K562 (cell line): ENCODE data around the gene PBX1. TPM values are rescaled to one million over a fixed set of nuclear protein-coding genes. Genes with fewer than 3 reads are reported as not detected.

Experiments used
- ATAC-seq: fragments of 200-7000 bp; cut with Tn5 transposase; 3 replicates; pipeline ENCODE4 v1.9.1; 2020; ENCODE audit warnings: moderate library complexity
- BruUV-seq: library from RNA; stranded (reverse); fragments of 400-500 nt; replicated peaks from 2 replicates; lab custom pipeline; 2021; lab: Mats Ljungman, UMichigan
- CTCF ChIA-PET: fragments of 300-600 bp; formaldehyde crosslinking; extraction: SDS; loops from one replicate; lab custom pipeline; 2021; ENCODE audit warnings: low intra/inter-chr PET ratio; lab: Yijun Ruan, JAX
- POLR2A ChIA-PET: fragments of 300-600, 350-650 bp; sonication (Branson Sonifier 250); formaldehyde crosslinking; extraction: SDS; loops from one replicate; lab custom pipeline; 2021; ENCODE audit warnings: antibody characterized with exemption, inconsistent platforms; lab: Yijun Ruan, JAX
- DNase-seq, 4 experiments: peaks; one replicate each; pipeline versions ENCODE4 v3.0.0 to v3.0.0-alpha.2; 2011 to 2018; ENCODE audit warnings: low spot score in 3 of 4, mixed read lengths in 3 of 4; ENCODE audit errors: extremely low read depth in 1 of 4
- FAIRE-seq: peaks from 2 replicates; lab custom pipeline; 2011; peaks lifted over from hg19 to GRCh38; lab: Jason Lieb, UNC
- H2AFZ ChIP-seq: 2 replicates; pipeline ENCODE4 v1.6.0; 2011; ENCODE audit warnings: low read depth, low read length, control low read depth, inconsistent platforms
- H3K27ac ChIP-seq: fragments of 200-600 bp; 3 replicates; pipeline ENCODE4 v1.8.0; 2011; ENCODE audit warnings: low read depth, mild to moderate bottlenecking, control low read depth, inconsistent platforms, low read length, moderate library complexity, mixed read lengths; ENCODE audit errors: extremely low read depth
- H3K27me3 ChIP-seq, 2 experiments: fragments of 300-600 bp in 1 of 2; 2 replicates in 1 of 2; 3 replicates in 1 of 2; pipeline versions ENCODE4 v1.6.0 to v1.8.0; 2011; ENCODE audit warnings: inconsistent platforms in 2 of 2, low read length in 2 of 2, mild to moderate bottlenecking in 1 of 2, mixed read lengths in 1 of 2, moderate library complexity in 1 of 2; ENCODE audit not compliant: control insufficient read depth in 2 of 2, insufficient read depth in 2 of 2
- H3K36me3 ChIP-seq: fragments of 300-600 bp; 3 replicates; pipeline ENCODE4 v1.8.0; 2011; ENCODE audit warnings: mild to moderate bottlenecking, low read length, inconsistent platforms; ENCODE audit not compliant: control insufficient read depth, insufficient read depth
- H3K4me1 ChIP-seq, 2 experiments: fragments of 200-600 bp in 1 of 2; replicated peaks in 1 of 2; 2 replicates in 1 of 2; 3 replicates in 1 of 2; pipeline versions ENCODE4 v1.5.1 to v1.8.0; 2011; ENCODE audit warnings: inconsistent platforms in 2 of 2, low read length in 2 of 2, mild to moderate bottlenecking in 1 of 2, mixed read lengths in 1 of 2, moderate library complexity in 1 of 2; ENCODE audit not compliant: control insufficient read depth in 2 of 2, insufficient read depth in 2 of 2
- H3K4me2 ChIP-seq: 2 replicates; pipeline ENCODE4 v1.6.1; 2011; ENCODE audit warnings: low read length, control low read depth, inconsistent platforms, mixed read lengths; ENCODE audit not compliant: insufficient read depth
- H3K4me3 ChIP-seq: fragments of 200-600 bp; sonication (generic), shearing (Covaris generic); 2 replicates; pipeline ENCODE4 v1.5.1; 2016; ENCODE audit warnings: control low read depth, inconsistent platforms
- H3K79me2 ChIP-seq: fragments of 200-600 bp; 3 replicates; pipeline ENCODE4 v1.8.0; 2011; ENCODE audit warnings: low read length, inconsistent platforms; ENCODE audit not compliant: control insufficient read depth, insufficient read depth
- H3K9ac ChIP-seq, 2 experiments: 2 replicates each; pipeline versions ENCODE4 v1.6.0 to v1.6.1; 2011; ENCODE audit warnings: low read depth in 2 of 2, low read length in 2 of 2, control low read depth in 1 of 2, inconsistent platforms in 1 of 2, mild to moderate bottlenecking in 1 of 2, mixed read lengths in 1 of 2; ENCODE audit not compliant: insufficient read depth in 1 of 2
- H3K9me1 ChIP-seq: one replicate; pipeline ENCODE4 v1.6.0; 2011; ENCODE audit warnings: inconsistent platforms, mild to moderate bottlenecking, low read length, moderate library complexity; ENCODE audit not compliant: control insufficient read depth, insufficient read depth
- H3K9me3 ChIP-seq: replicated peaks from 2 replicates; pipeline ENCODE4 v1.5.1; 2011; ENCODE audit warnings: low read depth, low read length, inconsistent platforms; ENCODE audit not compliant: control insufficient read depth, insufficient read depth
- H4K20me1 ChIP-seq: replicated peaks from 2 replicates; pipeline ENCODE4 v1.6.1; 2011; ENCODE audit warnings: low read length, inconsistent platforms, mixed read lengths; ENCODE audit not compliant: control insufficient read depth, insufficient read depth
- ESRRB ChIP-seq: fragments of 250-450 bp; sonication (Bioruptor Pico); IDR thresholded peaks from 2 replicates; pipeline ENCODE4 v1.5.0; 2020; ENCODE audit warnings: mild to moderate bottlenecking, moderate library complexity, borderline replicate concordance
- MAFF ChIP-seq: IDR thresholded peaks from 2 replicates; pipeline ENCODE4 v1.6.1; 2012; ENCODE audit warnings: low read length, improper control_type of control experiment
- NFXL1 ChIP-seq: fragments of 450-650 bp; formaldehyde crosslinking; IDR thresholded peaks from 2 replicates; pipeline ENCODE4 v1.4.0; 2021; ENCODE audit warnings: mild to moderate bottlenecking
- SMARCA4 ChIP-seq: fragments of 450-650 bp; IDR thresholded peaks from 2 replicates; pipeline ENCODE4 v1.6.1; 2016
- SMARCB1 ChIP-seq: IDR thresholded peaks from 2 replicates; pipeline ENCODE4 v1.6.1; 2011; ENCODE audit warnings: improper control_type of control experiment, low read depth; ENCODE audit not compliant: insufficient read length
- TRIM28 ChIP-seq: fragments of 450-650 bp; IDR thresholded peaks from 2 replicates; pipeline ENCODE4 v1.6.1; 2017
- TSC22D4 ChIP-seq: fragments of 450-650 bp; IDR thresholded peaks from 2 replicates; pipeline ENCODE4 v1.6.1; 2016; ENCODE audit warnings: missing genetic modification characterization, missing biosample characterization, control low read depth
- ZNF347 ChIP-seq: fragments of 450-650 bp; formaldehyde crosslinking; IDR thresholded peaks from 2 replicates; pipeline ENCODE4 v1.4.0; 2020; ENCODE audit warnings: low read depth, mild to moderate bottlenecking, moderate library complexity
- ZNF584 ChIP-seq: fragments of 200-800 bp; sonication (Bioruptor generic); IDR thresholded peaks from 2 replicates; pipeline ENCODE4 v1.6.1; 2016; ENCODE audit warnings: low read depth, mild to moderate bottlenecking, missing genetic modification characterization, missing compliant biosample characterization
- WGBS: fragments of 100-300 bp; shearing (Covaris generic); methylation state at CpG from one replicate; pipeline ENCODE4 v1.1.6; 2016; ENCODE audit warnings: low coverage, mixed read lengths; ENCODE audit not compliant: insufficient coverage; ENCODE audit errors: missing lambda C conversion rate; 5-methylcytosine and 5-hydroxymethylcytosine counted together
- in situ Hi-C: fragments of 300-500 bp; cut with MboI; formaldehyde crosslinking; loops from 4 replicates; pipeline ENCODE4 v1.15.0; 2018; ENCODE audit warnings: inconsistent platforms, mixed read lengths
- intact Hi-C: fragments of 100-400 bp; cut with micrococcal nuclease; formaldehyde crosslinking; loops from 2 replicates; pipeline ENCODE4 v1.14.2; 2022
- polyA plus RNA-seq, 8 experiments: library from polyadenylated mRNA; depleted of rRNA in 4 of 8; stranded (reverse) in 5 of 8; unstranded in 3 of 8; fragments of >200 nt; fragmentation: Nextera tagmentation in 2 of 8; fragmentation: Illumina TruSeq in 1 of 8; extraction: Ambion mirVana in 2 of 8; extraction: Trizol in 1 of 8; gene quantifications; 2 replicates each; pipeline versions ENCODE4 v1.2.1 to v1.2.3, GENCODE V29; 2011 to 2014; ENCODE audit warnings: inconsistent platforms in 1 of 8, missing spikeins in 1 of 8
- total RNA-seq, 7 experiments: library from RNA; depleted of rRNA in 6 of 7; stranded (reverse); fragments of >200 nt in 6 of 7; fragmentation: Illumina TruSeq in 2 of 7; extraction: Trizol in 2 of 7; gene quantifications; 2 replicates each; pipeline versions ENCODE4 v1.2.1 to v1.2.3, GENCODE V29; 2011 to 2021; ENCODE audit warnings: low replicate concordance in 1 of 7
- TF ChIP-seq, protein P1 (sequence below): sonication (generic); formaldehyde crosslinking; IDR thresholded peaks from 2 replicates; pipeline ENCODE4 v1.8.1; 2023; ENCODE audit warnings: mild to moderate bottlenecking, missing genetic modification reagents
- TF ChIP-seq, protein P2 (sequence below): fragments of 450-650 bp; IDR thresholded peaks from 2 replicates; pipeline ENCODE4 v1.6.1; 2017; ENCODE audit warnings: antibody characterized with exemption
- TF ChIP-seq, protein P3 (sequence below): fragments of 450-650 bp; IDR thresholded peaks from 2 replicates; pipeline ENCODE4 v1.6.1; 2016

The PBX1 gene
- total and polyA plus RNA-seq, 9 of the 15 experiments (the other 6 are each of a cell fraction or from before 2014, with no cell fraction given): 0.03 to 0.62 (median 0.17) TPM

DNA sequence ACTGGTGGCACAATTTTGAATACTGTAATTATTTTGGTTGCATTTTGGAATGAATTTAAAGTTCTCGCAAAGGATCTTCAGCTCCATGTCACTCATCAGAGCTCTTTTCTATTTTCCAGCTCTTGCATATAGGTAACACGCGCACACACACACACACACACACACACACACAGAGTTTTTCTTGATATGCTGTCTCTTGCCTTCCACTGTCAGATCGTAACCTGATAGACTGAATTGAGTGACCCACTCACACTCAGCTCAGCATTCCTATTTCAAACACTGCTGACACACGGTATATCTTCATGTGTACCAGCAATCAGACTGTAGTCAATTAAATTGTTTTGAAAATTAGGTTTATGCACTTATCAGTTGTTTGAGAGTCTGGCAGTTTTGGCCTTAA, 214.1 kb downstream of the PBX1 start:
- 7% methylated on average over 5 of the region's 5 CpGs for WGBS
- FAIRE-seq: no peak
- TF ChIP-seq ZNF347 (CRISPR knock-in tag) (no peak), SMARCB1 (no peak), TSC22D4 (tag) (no peak), TRIM28 (no peak), NFXL1 (no peak), SMARCA4 (0 out of 2 replicates have a peak, but pooled peaks have one; percentile 9), ZNF584 (CRISPR knock-in tag) (0 out of 2 replicates have a peak, but pooled peaks have one; percentile 11), ESRRB (CRISPR knock-in tag) (no peak), MAFF (no peak)
- TF ChIP-seq, protein P1, sequence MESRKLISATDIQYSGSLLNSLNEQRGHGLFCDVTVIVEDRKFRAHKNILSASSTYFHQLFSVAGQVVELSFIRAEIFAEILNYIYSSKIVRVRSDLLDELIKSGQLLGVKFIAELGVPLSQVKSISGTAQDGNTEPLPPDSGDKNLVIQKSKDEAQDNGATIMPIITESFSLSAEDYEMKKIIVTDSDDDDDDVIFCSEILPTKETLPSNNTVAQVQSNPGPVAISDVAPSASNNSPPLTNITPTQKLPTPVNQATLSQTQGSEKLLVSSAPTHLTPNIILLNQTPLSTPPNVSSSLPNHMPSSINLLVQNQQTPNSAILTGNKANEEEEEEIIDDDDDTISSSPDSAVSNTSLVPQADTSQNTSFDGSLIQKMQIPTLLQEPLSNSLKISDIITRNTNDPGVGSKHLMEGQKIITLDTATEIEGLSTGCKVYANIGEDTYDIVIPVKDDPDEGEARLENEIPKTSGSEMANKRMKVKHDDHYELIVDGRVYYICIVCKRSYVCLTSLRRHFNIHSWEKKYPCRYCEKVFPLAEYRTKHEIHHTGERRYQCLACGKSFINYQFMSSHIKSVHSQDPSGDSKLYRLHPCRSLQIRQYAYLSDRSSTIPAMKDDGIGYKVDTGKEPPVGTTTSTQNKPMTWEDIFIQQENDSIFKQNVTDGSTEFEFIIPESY (CRISPR knock-in tag): no peak
- TF ChIP-seq, protein P2, sequence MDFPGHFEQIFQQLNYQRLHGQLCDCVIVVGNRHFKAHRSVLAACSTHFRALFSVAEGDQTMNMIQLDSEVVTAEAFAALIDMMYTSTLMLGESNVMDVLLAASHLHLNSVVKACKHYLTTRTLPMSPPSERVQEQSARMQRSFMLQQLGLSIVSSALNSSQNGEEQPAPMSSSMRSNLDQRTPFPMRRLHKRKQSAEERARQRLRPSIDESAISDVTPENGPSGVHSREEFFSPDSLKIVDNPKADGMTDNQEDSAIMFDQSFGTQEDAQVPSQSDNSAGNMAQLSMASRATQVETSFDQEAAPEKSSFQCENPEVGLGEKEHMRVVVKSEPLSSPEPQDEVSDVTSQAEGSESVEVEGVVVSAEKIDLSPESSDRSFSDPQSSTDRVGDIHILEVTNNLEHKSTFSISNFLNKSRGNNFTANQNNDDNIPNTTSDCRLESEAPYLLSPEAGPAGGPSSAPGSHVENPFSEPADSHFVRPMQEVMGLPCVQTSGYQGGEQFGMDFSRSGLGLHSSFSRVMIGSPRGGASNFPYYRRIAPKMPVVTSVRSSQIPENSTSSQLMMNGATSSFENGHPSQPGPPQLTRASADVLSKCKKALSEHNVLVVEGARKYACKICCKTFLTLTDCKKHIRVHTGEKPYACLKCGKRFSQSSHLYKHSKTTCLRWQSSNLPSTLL: no peak
- TF ChIP-seq, protein P3, sequence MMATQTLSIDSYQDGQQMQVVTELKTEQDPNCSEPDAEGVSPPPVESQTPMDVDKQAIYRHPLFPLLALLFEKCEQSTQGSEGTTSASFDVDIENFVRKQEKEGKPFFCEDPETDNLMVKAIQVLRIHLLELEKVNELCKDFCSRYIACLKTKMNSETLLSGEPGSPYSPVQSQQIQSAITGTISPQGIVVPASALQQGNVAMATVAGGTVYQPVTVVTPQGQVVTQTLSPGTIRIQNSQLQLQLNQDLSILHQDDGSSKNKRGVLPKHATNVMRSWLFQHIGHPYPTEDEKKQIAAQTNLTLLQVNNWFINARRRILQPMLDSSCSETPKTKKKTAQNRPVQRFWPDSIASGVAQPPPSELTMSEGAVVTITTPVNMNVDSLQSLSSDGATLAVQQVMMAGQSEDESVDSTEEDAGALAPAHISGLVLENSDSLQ: 0 out of 2 replicates have a peak, but pooled peaks have one; percentile 5
- TF ChIP-seq, all 486 proteins: peak for 3
- Histone ChIP-seq H3K9ac (no peak overlapping the region), H3K4me3 (no peak overlapping the region), H3K9me3 (no peaks in the 10 kb centered on the region), H3K4me2 (peak overlapping the region; percentile 41; the same call in 1 of the 2 replicates), H4K20me1 (no peaks in the 10 kb centered on the region), H3K36me3 (no peaks in the 10 kb centered on the region), H3K4me1 (peaks cover 4 to 53% of the 10 kb centered on the region in 2 experiments; a peak in 4 of 5 replicates), H3K79me2 (no peaks in the 10 kb centered on the region), H2AFZ (no peak overlapping the region), H3K27ac (no peak overlapping the region), H3K9me1 (no peaks in the 10 kb centered on the region), H3K27me3 (0 out of 5 replicates have a peak, but pooled peaks cover 0 to under 1% of the 10 kb centered on the region in 2 experiments)
- no peak for ATAC-seq
- BruUV-seq: no TSS peak
- in situ Hi-C loops: no loop called here
- POLR2A ChIA-PET: no interaction called here
- DNase-seq: no peak
- intact Hi-C loops: no loop called here
- CTCF ChIA-PET: no interaction called here
